NAMALWA (cell line): ENCODE results near the gene FAM89B.
"Not testable (repeated sequence)": the region's sequence is repeated elsewhere in the genome, so short reads cannot be mapped to it uniquely, and the experiment has no call there.

Experiments used
- DNase-seq: peaks from one replicate; pipeline ENCODE4 v3.0.0-alpha.2; 2015; ENCODE audit warnings: low spot score

FAM89B gene

DNA sequence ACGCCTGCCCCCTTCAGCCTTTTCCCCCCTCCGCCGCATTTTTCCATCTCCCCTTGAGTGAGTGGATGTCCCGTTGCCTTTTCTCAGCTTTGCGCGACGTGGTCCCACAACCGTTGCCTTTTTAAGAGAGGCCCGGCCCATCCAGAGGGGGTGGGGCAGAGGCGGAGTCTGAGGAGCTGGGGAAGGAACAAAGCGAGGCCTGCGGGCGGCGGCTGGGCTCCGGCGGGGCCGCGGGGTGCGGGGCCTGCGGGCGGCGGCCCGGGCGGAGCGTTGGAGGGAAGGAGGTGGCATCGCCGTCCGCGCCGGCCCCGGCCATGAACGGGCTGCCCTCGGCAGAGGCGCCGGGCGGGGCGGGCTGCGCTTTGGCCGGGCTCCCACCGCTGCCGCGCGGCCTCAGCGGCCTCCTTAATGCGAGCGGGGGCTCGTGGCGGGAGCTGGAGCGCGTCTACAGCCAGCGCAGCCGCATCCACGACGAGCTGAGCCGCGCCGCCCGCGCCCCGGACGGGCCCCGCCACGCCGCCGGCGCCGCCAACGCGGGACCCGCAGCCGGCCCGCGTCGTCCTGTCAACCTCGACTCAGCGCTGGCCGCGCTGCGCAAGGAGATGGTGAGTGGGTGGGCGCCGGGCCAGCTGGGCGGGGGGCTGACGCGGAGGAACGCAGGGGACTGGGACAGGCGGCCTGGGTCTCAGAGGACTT is at the start of gene FAM89B:
Gene FAM89B, plus strand, starts transcription at position 183 of the 696 bp plus-strand sequence. Its CDS starts 132 bp downstream, at position 315.
- peak; percentile 89 for DNase-seq

GRCh38 chr11:65522718-65523630 is 49.4 kb upstream of the FAM89B start:
- DNase-seq, result not testable (repeated sequence)

- not testable (repeated sequence) for DNase-seq
These were observed 48.7 kb upstream of the FAM89B start for GRCh38 chr11:65523631-65523968.

GRCh38 chr11:65524014-65524740 is 48.2 kb upstream of the FAM89B start:
- no peak for DNase-seq

DNA sequence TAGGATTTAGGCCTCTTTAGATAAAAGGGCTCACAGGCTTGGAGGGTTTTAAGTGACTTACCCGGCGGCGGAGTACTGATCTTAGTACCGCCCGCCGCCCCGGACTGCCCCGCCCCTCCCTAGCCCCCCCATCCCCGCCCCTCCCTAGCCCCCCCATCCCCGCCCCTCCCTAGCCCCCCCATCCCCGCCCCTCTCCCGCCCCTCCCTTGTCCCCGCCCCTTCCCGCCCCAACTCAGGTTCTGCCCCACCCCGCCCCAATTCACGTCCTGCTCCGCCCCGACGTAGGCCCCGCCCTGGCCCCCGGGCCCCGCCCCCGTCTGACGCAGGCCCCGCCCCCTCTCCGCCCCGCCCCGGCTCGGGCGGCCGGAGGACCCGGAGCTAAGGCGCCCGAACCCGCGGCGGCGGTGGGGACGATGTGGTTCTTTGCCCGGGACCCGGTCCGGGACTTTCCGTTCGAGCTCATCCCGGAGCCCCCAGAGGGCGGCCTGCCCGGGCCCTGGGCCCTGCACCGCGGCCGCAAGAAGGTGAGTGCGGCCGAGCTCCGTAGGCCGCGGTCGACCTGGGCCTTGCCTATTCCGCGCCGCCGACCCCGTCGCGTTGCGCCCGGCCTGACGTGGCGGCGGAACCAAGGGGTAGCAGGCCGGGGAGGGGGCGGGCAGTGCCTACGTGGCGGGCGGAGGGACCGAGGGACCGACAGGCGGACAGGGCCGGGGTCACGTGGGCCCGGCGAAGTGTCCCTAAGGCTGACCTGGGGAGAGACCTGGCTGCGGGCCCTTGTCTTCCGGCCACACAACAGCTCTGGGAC is 47.4 kb upstream of the FAM89B start, which contains the start of gene SCYL1:
Gene SCYL1, plus strand, starts transcription at position 343 of the 805 bp plus-strand sequence. Its CDS starts 71 bp downstream, at position 414.
- DNase-seq, result peak; percentile 67

- DNase-seq, result no peak
These were observed 46.5 kb upstream of the FAM89B start for GRCh38 chr11:65525546-65526480.

DNA sequence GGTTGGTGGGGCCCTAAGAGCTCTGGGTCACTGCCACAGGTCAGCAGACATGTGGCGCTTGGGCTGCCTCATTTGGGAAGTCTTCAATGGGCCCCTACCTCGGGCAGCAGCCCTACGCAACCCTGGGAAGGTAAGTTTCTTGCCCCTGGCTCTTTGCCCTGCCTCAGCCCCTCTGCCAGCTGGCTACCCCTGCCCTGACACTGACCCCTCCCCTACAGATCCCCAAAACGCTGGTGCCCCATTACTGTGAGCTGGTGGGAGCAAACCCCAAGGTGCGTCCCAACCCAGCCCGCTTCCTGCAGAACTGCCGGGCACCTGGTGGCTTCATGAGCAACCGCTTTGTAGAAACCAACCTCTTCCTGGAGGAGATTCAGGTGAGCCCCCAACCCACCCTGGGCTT is 45.6 kb upstream of the FAM89B start:
- DNase-seq, result no peak

GRCh38 chr11:65528819-65529350 is 43.5 kb upstream of the FAM89B start:
- no peak for DNase-seq

GRCh38 chr11:65529475-65530156 is 42.7 kb upstream of the FAM89B start:
- DNase-seq, result no peak

GRCh38 chr11:65530157-65530496 is 42.2 kb upstream of the FAM89B start:
- peak; percentile 70 for DNase-seq

DNA sequence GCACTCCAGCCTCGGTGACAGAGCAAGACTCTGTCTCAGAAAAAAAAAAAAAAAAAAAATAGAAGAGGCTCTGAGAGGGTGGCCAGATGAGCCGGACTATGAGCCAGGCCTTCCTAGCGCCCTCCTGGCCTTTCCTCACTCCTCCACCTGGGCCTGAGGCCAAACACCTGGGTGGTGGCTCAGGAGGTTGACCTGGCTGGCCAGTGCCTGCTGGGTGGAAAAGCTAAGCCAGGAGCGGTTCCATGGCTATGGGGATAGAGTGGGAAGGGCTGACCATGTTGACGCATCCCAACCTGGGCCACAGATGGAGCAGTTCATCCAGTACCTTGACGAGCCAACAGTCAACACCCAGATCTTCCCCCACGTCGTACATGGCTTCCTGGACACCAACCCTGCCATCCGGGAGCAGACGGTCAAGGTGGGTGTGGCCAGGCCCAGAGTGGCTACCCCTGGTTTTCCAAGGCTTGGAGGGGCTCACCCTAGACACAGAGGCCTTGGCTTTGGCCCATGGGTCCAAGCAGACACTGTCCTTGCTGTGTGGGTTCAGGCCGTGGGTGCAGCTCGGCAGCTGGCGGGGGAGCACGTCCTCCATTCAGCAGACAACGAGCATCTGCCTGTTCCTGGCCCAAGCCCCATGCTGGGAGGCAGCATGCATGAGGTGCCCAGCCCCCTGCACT is 39.8 kb upstream of the FAM89B start:
- no peak for DNase-seq

- no peak for DNase-seq
These were observed 37.2 kb upstream of the FAM89B start for GRCh38 chr11:65535102-65535501.

DNA sequence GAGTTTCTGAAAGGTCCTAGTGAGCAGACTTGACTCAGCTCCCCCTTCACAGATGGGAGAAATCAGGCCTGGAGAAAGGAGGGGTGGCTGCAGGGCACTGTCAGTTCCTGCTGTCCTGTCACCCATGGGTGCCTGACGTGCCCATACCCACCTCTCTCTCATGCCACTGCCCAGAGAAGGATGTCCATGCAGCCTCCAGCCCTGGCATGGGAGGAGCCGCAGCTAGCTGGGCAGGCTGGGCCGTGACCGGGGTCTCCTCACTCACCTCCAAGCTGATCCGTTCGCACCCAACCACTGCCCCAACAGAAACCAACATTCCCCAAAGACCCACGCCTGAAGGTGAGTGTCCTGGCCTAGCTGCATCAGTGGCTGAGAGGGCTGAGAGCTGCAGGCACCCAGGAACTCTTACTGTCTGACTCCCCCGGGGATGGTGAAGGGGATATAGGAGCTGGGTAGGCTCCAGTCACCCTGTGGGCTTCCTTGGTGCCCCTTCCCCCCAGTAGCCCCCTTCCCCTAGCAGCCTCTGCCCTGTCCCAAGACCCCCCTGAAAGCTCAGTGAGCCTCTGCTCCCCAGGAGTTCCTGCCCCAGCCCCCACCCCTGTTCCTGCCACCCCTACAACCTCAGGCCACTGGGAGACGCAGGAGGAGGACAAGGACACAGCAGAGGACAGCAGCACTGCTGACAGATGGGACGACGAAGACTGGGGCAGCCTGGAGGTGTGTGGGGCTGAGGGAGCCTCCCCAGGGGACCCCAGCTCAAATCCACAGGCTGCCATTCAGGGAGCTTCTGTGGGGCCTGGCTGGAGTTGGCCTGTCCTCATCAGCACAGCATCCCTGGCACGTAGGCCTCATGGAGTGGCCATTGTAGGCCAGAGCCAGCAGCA is 35.7 kb upstream of the FAM89B start:
- no peak for DNase-seq

GRCh38 chr11:65537296-65537597 is 35.1 kb upstream of the FAM89B start:
- no peak for DNase-seq

- no peak for DNase-seq
These were observed 34.6 kb upstream of the FAM89B start for GRCh38 chr11:65537620-65538231.

- DNase-seq, result no peak
These were observed 34.0 kb upstream of the FAM89B start for GRCh38 chr11:65538232-65538914.
